H9 (cell line): ENCODE measurements around the gene PHF11. TPM values are rescaled to one million over a fixed set of nuclear protein-coding genes. Genes with fewer than 3 reads are reported as not detected.

Experiments used
- DNase-seq: peaks from one replicate; pipeline ENCODE4 v3.0.0-alpha.2; 2017
- H2AFZ ChIP-seq: one replicate; pipeline ENCODE4 v1.6.1; 2013; ENCODE audit warnings: mild to moderate bottlenecking, low read length, control low read depth, moderate library complexity
- H2AK5ac ChIP-seq: 2 replicates; pipeline ENCODE4 v1.6.1; 2013; ENCODE audit warnings: low read length, control low read depth, mixed read lengths; ENCODE audit not compliant: insufficient read length
- H2BK120ac ChIP-seq: one replicate; pipeline ENCODE4 v1.6.1; 2013; ENCODE audit warnings: low read depth, mild to moderate bottlenecking, low read length, control low read depth, inconsistent platforms; ENCODE audit not compliant: poor library complexity, severe bottlenecking
- H2BK12ac ChIP-seq: 2 replicates; pipeline ENCODE4 v1.6.1; 2013; ENCODE audit warnings: low read length, control low read depth, mixed read lengths, low read depth; ENCODE audit not compliant: insufficient read length
- H2BK15ac ChIP-seq: 2 replicates; pipeline ENCODE4 v1.6.1; 2013; ENCODE audit warnings: low read depth, low read length, control low read depth
- H2BK20ac ChIP-seq: one replicate; pipeline ENCODE4 v1.6.1; 2013; ENCODE audit warnings: low read depth, mild to moderate bottlenecking, low read length, control low read depth, inconsistent platforms; ENCODE audit not compliant: poor library complexity, severe bottlenecking
- H2BK5ac ChIP-seq: 2 replicates; pipeline ENCODE4 v1.6.1; 2013; ENCODE audit warnings: low read length, control low read depth, mixed read lengths; ENCODE audit not compliant: insufficient read length
- H3K14ac ChIP-seq: 2 replicates; pipeline ENCODE4 v1.6.1; 2013; ENCODE audit warnings: low read length, control low read depth; ENCODE audit not compliant: insufficient read depth
- H3K18ac ChIP-seq: 2 replicates; pipeline ENCODE4 v1.6.1; 2013; ENCODE audit warnings: low read depth, mild to moderate bottlenecking, mixed read lengths, low read length, control low read depth; ENCODE audit not compliant: insufficient read length
- H3K23ac ChIP-seq: 2 replicates; pipeline ENCODE4 v1.6.1; 2013; ENCODE audit warnings: low read length, control low read depth, mixed read lengths, low read depth; ENCODE audit not compliant: insufficient read length
- H3K23me2 ChIP-seq: 2 replicates; pipeline ENCODE4 v1.6.1; 2013; ENCODE audit warnings: low read depth, mild to moderate bottlenecking, mixed read lengths, low read length, control low read depth; ENCODE audit not compliant: insufficient read length, poor library complexity, severe bottlenecking
- H3K27ac ChIP-seq: 2 replicates; pipeline ENCODE4 v1.5.1; 2013; ENCODE audit warnings: low read length, control low read depth, mixed read lengths, low read depth; ENCODE audit not compliant: insufficient read length
- H3K27me3 ChIP-seq: 2 replicates; pipeline ENCODE4 v1.6.1; 2013; ENCODE audit warnings: low read length, control low read depth, inconsistent platforms; ENCODE audit not compliant: insufficient read depth
- H3K4ac ChIP-seq: 2 replicates; pipeline ENCODE4 v1.6.1; 2013; ENCODE audit warnings: low read depth, mild to moderate bottlenecking, control low read depth, inconsistent platforms, low read length, moderate library complexity
- H3K4me1 ChIP-seq: 2 replicates; pipeline ENCODE4 v1.6.1; 2013; ENCODE audit warnings: low read length, control low read depth, inconsistent platforms; ENCODE audit not compliant: insufficient read depth
- H3K4me2 ChIP-seq: 2 replicates; pipeline ENCODE4 v1.6.1; 2013; ENCODE audit warnings: low read length, control low read depth, mixed read lengths; ENCODE audit not compliant: insufficient read length, insufficient read depth
- H3K56ac ChIP-seq: 2 replicates; pipeline ENCODE4 v1.6.1; 2013; ENCODE audit warnings: low read depth, mild to moderate bottlenecking, mixed read lengths, low read length, control low read depth; ENCODE audit not compliant: insufficient read length
- H3K79me1 ChIP-seq: 2 replicates; pipeline ENCODE4 v1.6.1; 2013; ENCODE audit warnings: low read depth, mild to moderate bottlenecking, moderate library complexity, low read length, control low read depth, inconsistent platforms; ENCODE audit not compliant: insufficient read depth, poor library complexity, severe bottlenecking
- H3K79me2 ChIP-seq: 2 replicates; pipeline ENCODE4 v1.6.1; 2013; ENCODE audit warnings: low read length, control low read depth, inconsistent platforms; ENCODE audit not compliant: insufficient read depth
- H3K9ac ChIP-seq: 2 replicates; pipeline ENCODE4 v1.6.1; 2013; ENCODE audit warnings: low read length, control low read depth, mixed read lengths; ENCODE audit not compliant: insufficient read length; ENCODE audit errors: extremely low read depth
- H3K9me3 ChIP-seq: one replicate; pipeline ENCODE4 v1.6.1; 2013; ENCODE audit warnings: low read depth, low read length, inconsistent platforms; ENCODE audit not compliant: control insufficient read depth
- H3T11ph ChIP-seq: one replicate; pipeline ENCODE4 v1.6.1; 2013; ENCODE audit warnings: mild to moderate bottlenecking, low read length, control low read depth, inconsistent platforms
- H4K20me1 ChIP-seq: one replicate; pipeline ENCODE4 v1.6.1; 2013; ENCODE audit not compliant: control insufficient read depth, insufficient read length, insufficient read depth
- H4K5ac ChIP-seq: 2 replicates; pipeline ENCODE4 v1.6.1; 2013; ENCODE audit warnings: low read depth, mild to moderate bottlenecking, mixed read lengths, low read length, control low read depth; ENCODE audit not compliant: insufficient read length
- H4K8ac ChIP-seq: replicated peaks from 2 replicates; pipeline ENCODE4 v1.6.1; 2013; ENCODE audit warnings: low read length, control low read depth, mixed read lengths, low read depth; ENCODE audit not compliant: insufficient read length
- H4K91ac ChIP-seq: 2 replicates; pipeline ENCODE4 v1.6.1; 2013; ENCODE audit warnings: low read depth, mild to moderate bottlenecking, moderate library complexity, mixed read lengths, low read length, control low read depth; ENCODE audit not compliant: insufficient read length
- H3K27ac Mint-ChIP-seq, 3 experiments: 2 replicates in 2 of 3; 3 replicates in 1 of 3; pipeline ENCODE4 v1.8.0; 2020 to 2021; ENCODE audit warnings: mixed read lengths in 3 of 3, mild to moderate bottlenecking in 1 of 3, moderate library complexity in 1 of 3
- H3K27me3 Mint-ChIP-seq: 2 replicates; pipeline ENCODE4 v1.8.0; 2021; ENCODE audit warnings: low read depth, mild to moderate bottlenecking, moderate library complexity, mixed read lengths
- H3K36me3 Mint-ChIP-seq, 3 experiments: 2 replicates in 2 of 3; 3 replicates in 1 of 3; pipeline ENCODE4 v1.8.0; 2020 to 2021; ENCODE audit warnings: low read depth in 3 of 3, mixed read lengths in 3 of 3; ENCODE audit not compliant: insufficient read depth in 1 of 3
- H3K4me1 Mint-ChIP-seq, 2 experiments: 2 replicates each; pipeline ENCODE4 v1.8.0; 2020; ENCODE audit warnings: mixed read lengths in 2 of 2
- H3K4me3 Mint-ChIP-seq, 2 experiments: 2 replicates in 1 of 2; 3 replicates in 1 of 2; pipeline ENCODE4 v1.8.0; 2020 to 2021; ENCODE audit warnings: mild to moderate bottlenecking in 2 of 2, mixed read lengths in 2 of 2, moderate library complexity in 1 of 2
- H3K9me3 Mint-ChIP-seq, 2 experiments: 2 replicates in 1 of 2; 3 replicates in 1 of 2; pipeline ENCODE4 v1.8.0; 2020; ENCODE audit warnings: mild to moderate bottlenecking in 2 of 2, mixed read lengths in 2 of 2, moderate library complexity in 1 of 2
- WGBS: extraction: QIAGEN DNeasy Blood & Tissue Kit; methylation state at CpG from one replicate; pipeline ENCODE4 v1.1.7; 2013; ENCODE audit warnings: missing lambda C conversion rate, low lambda C conversion rate, mixed read lengths; ENCODE audit not compliant: insufficient read length; ENCODE audit errors: extremely low coverage; 5-methylcytosine and 5-hydroxymethylcytosine counted together
- total RNA-seq: library from RNA; stranded (reverse); gene quantifications from 2 replicates; pipeline ENCODE4 v1.2.1, GENCODE V29; 2021
- TF ChIP-seq, protein P1 (sequence below): fragments of 200-600 bp; sonication (generic); conservative IDR thresholded peaks from 3 replicates; pipeline ENCODE4 v1.8.0; 2021; ENCODE audit warnings: antibody characterized with exemption, mild to moderate bottlenecking

PHF11 gene
- total RNA-seq, 1 experiment from 2014 or later: 13.5 TPM

DNA sequence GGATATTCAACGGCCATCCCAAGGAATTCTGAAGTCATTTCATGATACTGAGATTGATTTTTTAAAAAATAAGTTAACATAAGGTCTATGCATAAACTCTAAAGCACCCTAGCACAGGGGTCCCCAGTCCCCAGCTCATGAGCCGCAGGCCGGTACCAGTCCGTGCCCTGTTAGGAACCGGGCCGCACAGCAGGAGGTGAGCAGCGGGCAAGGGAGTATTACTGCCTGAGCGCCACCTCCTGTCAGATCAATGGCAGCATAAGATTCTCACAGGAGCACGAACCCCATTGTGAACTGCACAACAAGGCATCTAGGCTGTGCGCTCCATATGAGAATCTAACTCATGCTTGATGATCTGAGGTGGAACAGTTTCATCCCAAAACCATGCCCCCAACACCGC, 58.6 kb downstream of the PHF11 start:
- H3K27me3 ChIP-seq: no peaks in the 10 kb centered on the region
- no peak overlapping the region for H2BK12ac ChIP-seq
- Mint-ChIP-seq H3K36me3 (peaks cover 17 to 65% (median 47%) of the 10 kb centered on the region in 3 experiments), H3K4me3 (no peak overlapping the region), H3K27me3 (no peaks in the 10 kb centered on the region), H3K4me1 (no peaks in the 10 kb centered on the region), H3K27ac (no peak overlapping the region), H3K9me3 (peaks cover 0 to 3% of the 10 kb centered on the region in 2 experiments; a peak in 1 of 5 replicates)
- no peak overlapping the region for H2BK20ac ChIP-seq
- no peak overlapping the region for H4K5ac ChIP-seq
- H3K14ac ChIP-seq: no peak overlapping the region
- no peak overlapping the region for H2AFZ ChIP-seq
- H2BK15ac ChIP-seq: no peak overlapping the region
- no peaks in the 10 kb centered on the region for H3K23me2 ChIP-seq
- DNase-seq: no peak
- H3K4me2 ChIP-seq: no peak overlapping the region
- no peaks in the 10 kb centered on the region for H3K4me1 ChIP-seq
- no peak overlapping the region for H2BK120ac ChIP-seq
- TF ChIP-seq, protein P1, sequence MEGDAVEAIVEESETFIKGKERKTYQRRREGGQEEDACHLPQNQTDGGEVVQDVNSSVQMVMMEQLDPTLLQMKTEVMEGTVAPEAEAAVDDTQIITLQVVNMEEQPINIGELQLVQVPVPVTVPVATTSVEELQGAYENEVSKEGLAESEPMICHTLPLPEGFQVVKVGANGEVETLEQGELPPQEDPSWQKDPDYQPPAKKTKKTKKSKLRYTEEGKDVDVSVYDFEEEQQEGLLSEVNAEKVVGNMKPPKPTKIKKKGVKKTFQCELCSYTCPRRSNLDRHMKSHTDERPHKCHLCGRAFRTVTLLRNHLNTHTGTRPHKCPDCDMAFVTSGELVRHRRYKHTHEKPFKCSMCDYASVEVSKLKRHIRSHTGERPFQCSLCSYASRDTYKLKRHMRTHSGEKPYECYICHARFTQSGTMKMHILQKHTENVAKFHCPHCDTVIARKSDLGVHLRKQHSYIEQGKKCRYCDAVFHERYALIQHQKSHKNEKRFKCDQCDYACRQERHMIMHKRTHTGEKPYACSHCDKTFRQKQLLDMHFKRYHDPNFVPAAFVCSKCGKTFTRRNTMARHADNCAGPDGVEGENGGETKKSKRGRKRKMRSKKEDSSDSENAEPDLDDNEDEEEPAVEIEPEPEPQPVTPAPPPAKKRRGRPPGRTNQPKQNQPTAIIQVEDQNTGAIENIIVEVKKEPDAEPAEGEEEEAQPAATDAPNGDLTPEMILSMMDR: no peak; the same call in 2 of the 3 replicates
- no peak overlapping the region for H3K23ac ChIP-seq
- no peak overlapping the region for H2AK5ac ChIP-seq
- no peak overlapping the region for H3K56ac ChIP-seq
- no peak overlapping the region for H3K27ac ChIP-seq
- no peak overlapping the region for H3K18ac ChIP-seq
- no peaks in the 10 kb centered on the region for H3K79me1 ChIP-seq
- H3K79me2 ChIP-seq: no peaks in the 10 kb centered on the region
- WGBS: no CpG with 5 or more reads among the region's 11 CpGs
- H3K9ac ChIP-seq: no peak overlapping the region
- no peak overlapping the region for H4K8ac ChIP-seq
- H4K20me1 ChIP-seq: no peaks in the 10 kb centered on the region
- H4K91ac ChIP-seq: no peak overlapping the region
- no peak overlapping the region for H2BK5ac ChIP-seq
- H3K9me3 ChIP-seq: no peaks in the 10 kb centered on the region
- H3T11ph ChIP-seq: no peak overlapping the region
- H3K4ac ChIP-seq: no peak overlapping the region
